Retinal pigment epithelial cell (primary cell): ENCODE measurements around the gene PTGIR.
A peak's percentile ranks its signal among the peaks of the same experiment; 100 is the strongest.

Source experiments
- DNase-seq: peaks from one replicate; pipeline ENCODE4 v3.0.0-alpha.2; 2010; ENCODE audit warnings: low read depth
- H3K4me3 ChIP-seq: 2 replicates; pipeline ENCODE4 v1.5.1; 2011; ENCODE audit warnings: mild to moderate bottlenecking, low read length, control low read depth, moderate library complexity
- CTCF ChIP-seq: conservative IDR thresholded peaks from 2 replicates; pipeline ENCODE4 v1.5.1; 2011; ENCODE audit warnings: low read depth, low read length, control low read depth, inconsistent platforms

Gene PTGIR

GRCh38 chr19:46637224-46637623 is 12.3 kb upstream of the PTGIR start:
- no peak for TF ChIP-seq CTCF
- H3K4me3 ChIP-seq = no peak overlapping the region
- DNase-seq = no peak

GRCh38 chr19:46635920-46636761 is 11.3 kb upstream of the PTGIR start, which contains the start of gene GNG8:
Gene GNG8, minus strand, starts transcription at chr19:46636202. Its CDS starts 1,520 bp downstream, at chr19:46634682.
- no peak for DNase-seq
- no peak for TF ChIP-seq CTCF
- no peak within 1 kb of the TSS for H3K4me3 ChIP-seq

- TF ChIP-seq CTCF = no peak
- DNase-seq = no peak
Measured at GRCh38 chr19:46634656-46635218, 9.8 kb upstream of the PTGIR start.

GRCh38 chr19:46634045-46634655 is 9.3 kb upstream of the PTGIR start:
- no peak for TF ChIP-seq CTCF
- H3K4me3 ChIP-seq = peak overlapping the region; percentile 51
- peak; percentile 66 for DNase-seq

More at GRCh38 chr19:46634656-46635218, 9.8 kb upstream of the PTGIR start:
- peak overlapping the region; percentile 35 for H3K4me3 ChIP-seq

- no peak overlapping the region for H3K4me3 ChIP-seq
- no peak for TF ChIP-seq CTCF
Measured at GRCh38 chr19:46633130-46633529, 8.2 kb upstream of the PTGIR start.

GRCh38 chr19:46631481-46631880 is 6.6 kb upstream of the PTGIR start:
- H3K4me3 ChIP-seq = no peak overlapping the region
- DNase-seq = no peak
- TF ChIP-seq CTCF = no peak

More at GRCh38 chr19:46633130-46633529, 8.2 kb upstream of the PTGIR start:
- DNase-seq = no peak
